ENCODE measurements around the gene UBR1. TPM values are rescaled to one million over a fixed set of nuclear protein-coding genes. Genes with fewer than 3 reads are reported as not detected.

UBR1 gene
- total and polyA plus RNA-seq, 2 donors (not counting 3 experiments of a cell fraction or from before 2014, with no cell fraction given), result 5.3 to 26.9 TPM

DNA sequence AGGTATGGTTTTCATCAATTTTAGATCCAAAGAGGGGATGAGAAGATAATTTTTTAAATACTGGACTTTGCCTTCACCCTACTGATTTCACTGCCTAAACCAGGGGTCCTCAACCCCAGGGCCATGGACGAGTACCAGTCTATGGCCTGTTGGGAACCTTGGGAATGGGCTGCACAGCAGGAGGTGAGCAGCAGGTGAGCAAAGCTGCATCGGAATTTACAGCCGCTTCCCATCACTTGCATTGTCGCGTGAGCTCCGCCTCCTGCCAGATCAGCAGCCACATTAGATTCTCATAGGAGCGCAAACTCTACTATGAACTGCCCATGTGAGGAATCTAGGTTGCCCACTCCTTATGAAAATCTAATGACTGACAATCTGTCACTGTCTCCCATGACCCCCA, 109.0 kb downstream of the UBR1 start:
- CTCF ChIA-PET, result no interaction called here
- H3K4me1 ChIP-seq (ENCODE audit: control insufficient read depth, extremely low read depth, insufficient read depth, low read length), result no peaks in the 10 kb centered on the region
- TF ChIP-seq MYC (IDR thresholded peaks at IDR 0.05; ENCODE audit: low read depth, low read length) (no peak), POLR2AphosphoS5 (IDR thresholded peaks at IDR 0.05; ENCODE audit: insufficient read depth, low read depth, low read length) (no peak), EZH2 (IDR thresholded peaks at IDR 0.05; ENCODE audit: borderline replicate concordance, low read depth, low read length, severe bottlenecking) (no peak), GATA2 (IDR thresholded peaks at IDR 0.05; ENCODE audit: insufficient read depth, insufficient read length, low read depth, low read length) (no peak), JUN (IDR thresholded peaks at IDR 0.05; ENCODE audit: borderline replicate concordance, insufficient read depth, insufficient read length, low read depth) (no peak), POLR2A (IDR thresholded peaks at IDR 0.05; ENCODE audit: low read depth, low read length) (no peak), FOS (IDR thresholded peaks at IDR 0.05; ENCODE audit: borderline replicate concordance, insufficient read depth, low read length) (no peak)
- TF ChIP-seq, protein P1, sequence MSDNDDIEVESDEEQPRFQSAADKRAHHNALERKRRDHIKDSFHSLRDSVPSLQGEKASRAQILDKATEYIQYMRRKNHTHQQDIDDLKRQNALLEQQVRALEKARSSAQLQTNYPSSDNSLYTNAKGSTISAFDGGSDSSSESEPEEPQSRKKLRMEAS (IDR thresholded peaks at IDR 0.05; ENCODE audit: insufficient read depth, insufficient read length), result no peak
- TF ChIP-seq, protein P2, sequence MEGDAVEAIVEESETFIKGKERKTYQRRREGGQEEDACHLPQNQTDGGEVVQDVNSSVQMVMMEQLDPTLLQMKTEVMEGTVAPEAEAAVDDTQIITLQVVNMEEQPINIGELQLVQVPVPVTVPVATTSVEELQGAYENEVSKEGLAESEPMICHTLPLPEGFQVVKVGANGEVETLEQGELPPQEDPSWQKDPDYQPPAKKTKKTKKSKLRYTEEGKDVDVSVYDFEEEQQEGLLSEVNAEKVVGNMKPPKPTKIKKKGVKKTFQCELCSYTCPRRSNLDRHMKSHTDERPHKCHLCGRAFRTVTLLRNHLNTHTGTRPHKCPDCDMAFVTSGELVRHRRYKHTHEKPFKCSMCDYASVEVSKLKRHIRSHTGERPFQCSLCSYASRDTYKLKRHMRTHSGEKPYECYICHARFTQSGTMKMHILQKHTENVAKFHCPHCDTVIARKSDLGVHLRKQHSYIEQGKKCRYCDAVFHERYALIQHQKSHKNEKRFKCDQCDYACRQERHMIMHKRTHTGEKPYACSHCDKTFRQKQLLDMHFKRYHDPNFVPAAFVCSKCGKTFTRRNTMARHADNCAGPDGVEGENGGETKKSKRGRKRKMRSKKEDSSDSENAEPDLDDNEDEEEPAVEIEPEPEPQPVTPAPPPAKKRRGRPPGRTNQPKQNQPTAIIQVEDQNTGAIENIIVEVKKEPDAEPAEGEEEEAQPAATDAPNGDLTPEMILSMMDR (IDR thresholded peaks at IDR 0.05; ENCODE audit: extremely low read depth in 1 of 2, insufficient read depth in 1 of 2, low read depth in 1 of 2, low read length in 2 of 2), result no peak
- H3K27me3 ChIP-seq (ENCODE audit: control insufficient read depth in 2 of 2, insufficient read depth in 2 of 2, low read length in 2 of 2), result no peaks in the 10 kb centered on the region
- H3K4me3 ChIP-seq (replicated peaks in 1 of 3; ENCODE audit: insufficient read depth in 1 of 3, low read depth in 1 of 3, low read length in 3 of 3), result no peak overlapping the region
- no peak overlapping the region for H3K9ac ChIP-seq (replicated peaks; ENCODE audit: extremely low read depth, insufficient read depth, low read length)
- H3K4me2 ChIP-seq (ENCODE audit: insufficient read depth, low read length), result no peak overlapping the region
- peaks cover 2 to 7% of the 10 kb centered on the region in 2 experiments for H3K36me3 ChIP-seq (ENCODE audit: control insufficient read depth in 2 of 2, extremely low read depth in 1 of 2, insufficient read depth in 2 of 2, low read length in 2 of 2)
- POLR2A ChIA-PET, result no interaction called here
- intact Hi-C loops (cut with micrococcal nuclease), result no loop called here
- dilution Hi-C loops (cut with MboI; ENCODE audit: extremely low pct_ligation_motif_present, low sequenced_read_pairs), result no loop called here
- H3K27ac ChIP-seq (ENCODE audit: insufficient read depth, low read depth, low read length), result no peak overlapping the region
- no peaks in the 10 kb centered on the region for H3K79me2 ChIP-seq (ENCODE audit: control insufficient read depth, insufficient read depth, low read length)
- H2AFZ ChIP-seq (ENCODE audit: low read depth, low read length), result no peak overlapping the region
- H3K9me3 ChIP-seq (replicated peaks; ENCODE audit: control insufficient read depth, insufficient read depth, low read length), result no peaks in the 10 kb centered on the region
- DNase-seq (ENCODE audit: low read depth, low spot score) (no peak), FAIRE-seq (no peak)
- no peaks in the 10 kb centered on the region for H3K9me1 ChIP-seq (replicated peaks; ENCODE audit: control insufficient read depth, extremely low read depth, insufficient read depth, low read length)
- H4K20me1 ChIP-seq (replicated peaks; ENCODE audit: control insufficient read depth, extremely low read depth, insufficient read depth, low read length), result no peaks in the 10 kb centered on the region
- BruUV-seq (replicated peaks), result no TSS peak
